Small intestine (tissue), 7 donors: ENCODE data around the gene PARL. TPM values are rescaled to one million over a fixed set of nuclear protein-coding genes. Genes with fewer than 3 reads are reported as not detected.

Experiments
- DNase-seq, 2 donors: peaks; one replicate each; pipeline versions ENCODE4 v3.0.0 to v3.0.0-alpha.2; 2013
- FAIRE-seq: peaks from 2 replicates; lab custom pipeline; 2012; peaks lifted over from hg19 to GRCh38; lab: Jason Lieb, UNC
- H3K27ac ChIP-seq, 3 donors: one replicate each; pipeline ENCODE4 v1.5.1; 2013; ENCODE audit warnings: low read length in 2 of 3, mild to moderate bottlenecking in 2 of 3, control low read depth in 1 of 3, inconsistent platforms in 1 of 3, low read depth in 1 of 3, moderate library complexity in 1 of 3
- H3K27me3 ChIP-seq, 3 donors: one replicate each; pipeline ENCODE4 v1.6.1; 2013; ENCODE audit warnings: low read length in 3 of 3, inconsistent platforms in 1 of 3; ENCODE audit not compliant: control insufficient read depth in 3 of 3, insufficient read depth in 3 of 3
- H3K36me3 ChIP-seq, 3 donors: one replicate each; pipeline ENCODE4 v1.6.1; 2013; ENCODE audit warnings: low read length in 3 of 3, inconsistent platforms in 1 of 3, low read depth in 1 of 3, mild to moderate bottlenecking in 1 of 3, moderate library complexity in 1 of 3; ENCODE audit not compliant: control insufficient read depth in 3 of 3, insufficient read depth in 2 of 3
- H3K4me1 ChIP-seq, 3 donors: one replicate each; pipeline ENCODE4 v1.6.1; 2013; ENCODE audit warnings: low read length in 2 of 3, inconsistent platforms in 1 of 3, low read depth in 1 of 3, mild to moderate bottlenecking in 1 of 3, moderate library complexity in 1 of 3; ENCODE audit not compliant: control insufficient read depth in 3 of 3, insufficient read depth in 2 of 3
- H3K4me3 ChIP-seq, 3 donors: one replicate each; pipeline ENCODE4 v1.5.1; 2013; ENCODE audit warnings: low read length in 3 of 3, control low read depth in 1 of 3, inconsistent platforms in 1 of 3, low read depth in 1 of 3, mild to moderate bottlenecking in 1 of 3, moderate library complexity in 1 of 3
- H3K9me3 ChIP-seq, 2 donors: one replicate each; pipeline ENCODE4 v1.6.1; 2013; ENCODE audit warnings: low read depth in 1 of 2, low read length in 1 of 2; ENCODE audit not compliant: control insufficient read depth in 2 of 2, insufficient read depth in 1 of 2
- WGBS, 3 donors: extraction: QIAGEN DNeasy Blood & Tissue Kit; methylation state at CpG; one replicate each; pipeline ENCODE4 v1.1.7; 2013; 5-methylcytosine and 5-hydroxymethylcytosine counted together
- polyA plus RNA-seq, 4 donors: library from polyadenylated mRNA; stranded (reverse) in 3 of 4; unstranded in 1 of 4; fragments of 200-250 nt in 3 of 4; fragments of 120-200 nt in 1 of 4; gene quantifications; one replicate each; pipeline versions ENCODE4 v1.2.1 to v1.2.3, GENCODE V29; 2013
- donor health status: healthy with polysubstance abuse.
- donor health status: control.
- donor health status: control.
- donor health status: Bipolar disorder and iron deficiency.
- donor health status: healthy.

PARL gene
- polyA plus RNA-seq, 4 donors: 43.7 to 77.3 (median 73.2) TPM

GRCh38 chr3:183782576-183783276 is 102.0 kb downstream of the PARL start:
- peaks cover 8 to 48% (median 23%) of the 10 kb centered on the region in 3 donors for H3K36me3 ChIP-seq
- no peaks in the 10 kb centered on the region for H3K27me3 ChIP-seq
- DNase-seq: no peak
- WGBS, 3 donors: 81 to 92% (median 88%) methylated on average over 7 of the region's 7 CpGs
- H3K4me1 ChIP-seq: no peaks in the 10 kb centered on the region
- H3K27ac ChIP-seq: no peak overlapping the region
- no peaks in the 10 kb centered on the region for H3K9me3 ChIP-seq
- no peak for FAIRE-seq
- H3K4me3 ChIP-seq: no peak overlapping the region

GRCh38 chr3:183781246-183781645 is 103.4 kb downstream of the PARL start:
- DNase-seq (no peak), FAIRE-seq (no peak)
- Histone ChIP-seq H3K36me3 (peaks cover 11 to 49% (median 22%) of the 10 kb centered on the region in 3 donors), H3K9me3 (no peaks in the 10 kb centered on the region), H3K27me3 (no peaks in the 10 kb centered on the region), H3K4me1 (no peaks in the 10 kb centered on the region), H3K27ac (no peak overlapping the region), H3K4me3 (no peak overlapping the region)
- WGBS, 3 donors: 96 to 97% (median 96%) methylated on average over 6 of the region's 6 CpGs

GRCh38 chr3:183779896-183780465 is 104.7 kb downstream of the PARL start:
- Histone ChIP-seq H3K9me3 (no peaks in the 10 kb centered on the region), H3K4me3 (no peak overlapping the region), H3K36me3 (peaks cover 11 to 47% (median 16%) of the 10 kb centered on the region in 3 donors), H3K27me3 (no peaks in the 10 kb centered on the region), H3K4me1 (no peaks in the 10 kb centered on the region), H3K27ac (no peak overlapping the region)
- DNase-seq (no peak), FAIRE-seq (no peak)
- WGBS, 3 donors: 92 to 94% (median 94%) methylated on average over 14 of the region's 14 CpGs

Other genes with a start within 250 kb of the PARL start
- gene KLHL24, start 249.3 kb downstream of the PARL start, polyA plus RNA-seq: 10 to 100 TPM in 3 of 4 donors, 1 to 10 TPM in 1; 8.1 to 41.4 (median 12.4) TPM
- 10 to 100 TPM in 1 of 4 donors, 1 to 10 TPM in 3; 3.5 to 19.2 (median 6.0) TPM for gene YEATS2, start 187.1 kb downstream of the PARL start, polyA plus RNA-seq
- 1 to 10 TPM in 1 of 4 donors, under 1 TPM in 1, not detected in 2; 0.60 to 1.9 TPM for gene MAP6D1, start 59.3 kb downstream of the PARL start, polyA plus RNA-seq
- 10 to 100 TPM in 3 of 4 donors, 1 to 10 TPM in 1; 9.2 to 64.6 (median 13.0) TPM for gene ABCC5, start 133.0 kb upstream of the PARL start, polyA plus RNA-seq
- not detected for gene HTR3D, start 146.9 kb upstream of the PARL start, polyA plus RNA-seq
- gene HTR3C, start 168.2 kb upstream of the PARL start, polyA plus RNA-seq: under 1 TPM in 2 of 4 donors, not detected in 2; 0.10 to 0.81 TPM
- gene HTR3E, start 212.2 kb upstream of the PARL start, polyA plus RNA-seq: 1 to 10 TPM in 2 of 4 donors, under 1 TPM in 2; 0.06 to 2.7 (median 1.2) TPM